Hepatocyte (in vitro differentiated cells): ENCODE results near the gene TM9SF4. TPM values are rescaled to one million over a fixed set of nuclear protein-coding genes. Genes with fewer than 3 reads are reported as not detected.

ENCODE experiments used
- DNase-seq: peaks from one replicate; pipeline ENCODE4 v3.0.0-alpha.2; 2016; ENCODE audit warnings: low spot score
- H2AFZ ChIP-seq: fragments of 200-600 bp; sonication (generic); 2 replicates; pipeline ENCODE4 v1.6.0; 2016; ENCODE audit warnings: antibody characterized with exemption, mild to moderate bottlenecking
- H3K27ac ChIP-seq: fragments of 200-600 bp; sonication (generic); 2 replicates; pipeline ENCODE4 v1.5.1; 2016; ENCODE audit warnings: mild to moderate bottlenecking
- H3K27me3 ChIP-seq: fragments of 200-600 bp; sonication (generic); 2 replicates; pipeline ENCODE4 v1.6.1; 2016
- H3K36me3 ChIP-seq: fragments of 200-600 bp; sonication (generic); replicated peaks from 2 replicates; pipeline ENCODE4 v1.5.1; 2016; ENCODE audit warnings: low read depth; ENCODE audit not compliant: insufficient read depth
- H3K4me1 ChIP-seq: fragments of 200-600 bp; sonication (generic); 2 replicates; pipeline ENCODE4 v1.5.1; 2016; ENCODE audit warnings: mild to moderate bottlenecking, moderate library complexity; ENCODE audit not compliant: insufficient read depth
- H3K4me2 ChIP-seq: fragments of 200-600 bp; sonication (generic); 2 replicates; pipeline ENCODE4 v1.6.0; 2016
- H3K4me3 ChIP-seq: fragments of 200-600 bp; sonication (generic); 2 replicates; pipeline ENCODE4 v1.5.1; 2016; ENCODE audit warnings: mild to moderate bottlenecking
- H3K79me2 ChIP-seq: fragments of 200-600 bp; sonication (generic); 2 replicates; pipeline ENCODE4 v1.6.0; 2017; ENCODE audit warnings: mild to moderate bottlenecking
- H3K9me2 ChIP-seq: fragments of 200-600 bp; sonication (generic); replicated peaks from 2 replicates; pipeline ENCODE4 v1.6.0; 2017; ENCODE audit warnings: mild to moderate bottlenecking; ENCODE audit not compliant: insufficient read depth
- H3K9me3 ChIP-seq: fragments of 200-600 bp; sonication (generic); 2 replicates; pipeline ENCODE4 v1.5.1; 2016; ENCODE audit warnings: low read depth, mild to moderate bottlenecking
- H4K20me1 ChIP-seq: fragments of 200-600 bp; sonication (generic); 2 replicates; pipeline ENCODE4 v1.6.0; 2016; ENCODE audit warnings: mild to moderate bottlenecking; ENCODE audit not compliant: insufficient read depth, poor library complexity, severe bottlenecking
- CTCF ChIP-seq: fragments of 200-600 bp; sonication (generic); IDR thresholded peaks from 2 replicates; pipeline ENCODE4 v1.5.1; 2016; ENCODE audit warnings: antibody characterized with exemption, mild to moderate bottlenecking; ENCODE audit not compliant: poor library complexity
- EZH2 ChIP-seq: fragments of 200-600 bp; sonication (generic); IDR thresholded peaks from 2 replicates; pipeline ENCODE4 v1.6.1; 2016; ENCODE audit warnings: antibody characterized with exemption, mild to moderate bottlenecking, borderline replicate concordance
- EZH2phosphoT487 ChIP-seq: fragments of 200-600 bp; sonication (generic); IDR thresholded peaks from one replicate; pipeline ENCODE4 v1.6.1; 2018; ENCODE audit warnings: antibody characterized with exemption, mild to moderate bottlenecking, low read depth, moderate library complexity; ENCODE audit not compliant: unreplicated experiment, severe bottlenecking
- WGBS: methylation state at CpG from one replicate; pipeline ENCODE4 v1.1.6; 2016; ENCODE audit warnings: low lambda C conversion rate; ENCODE audit errors: missing lambda C conversion rate; 5-methylcytosine and 5-hydroxymethylcytosine counted together
- polyA plus RNA-seq: library from polyadenylated mRNA; unstranded; fragments of >200 nt; fragmentation: Nextera tagmentation; extraction: Ambion mirVana; gene quantifications from 2 replicates; pipeline ENCODE4 v1.2.1, GENCODE V29; 2016
- total RNA-seq: library from RNA; depleted of rRNA; stranded (reverse); fragments of >200 nt; gene quantifications from 2 replicates; pipeline ENCODE4 v1.2.3, GENCODE V29; 2014

The TM9SF4 gene
- total and polyA plus RNA-seq, 2 experiments from 2014 or later, result 65.3 to 86.4 TPM

GRCh38 chr20:32134026-32134425 lies 24.5 kb downstream of the TM9SF4 start:
- no peak for TF ChIP-seq EZH2phosphoT487
- no peak for TF ChIP-seq CTCF
- no peak for TF ChIP-seq EZH2
- no peaks in the 10 kb centered on the region for H3K27me3 ChIP-seq
- WGBS, result 91% methylated on average over 5 of the region's 5 CpGs
- H3K9me2 ChIP-seq, result no peaks in the 10 kb centered on the region
- no peak overlapping the region for H3K4me2 ChIP-seq
- no peak for DNase-seq
- no peaks in the 10 kb centered on the region for H3K36me3 ChIP-seq
- no peak overlapping the region for H2AFZ ChIP-seq
- no peak overlapping the region for H3K27ac ChIP-seq
- no peaks in the 10 kb centered on the region for H3K9me3 ChIP-seq
- no peaks in the 10 kb centered on the region for H3K4me1 ChIP-seq
- no peak overlapping the region for H3K4me3 ChIP-seq
- peaks cover 45% of the 10 kb centered on the region for H4K20me1 ChIP-seq
- H3K79me2 ChIP-seq, result peaks cover 74% of the 10 kb centered on the region

- Histone ChIP-seq H3K4me2 (no peak overlapping the region), H3K4me1 (no peaks in the 10 kb centered on the region), H3K79me2 (peaks cover 57% of the 10 kb centered on the region), H2AFZ (no peak overlapping the region), H3K9me2 (no peaks in the 10 kb centered on the region), H4K20me1 (peaks cover 27% of the 10 kb centered on the region), H3K36me3 (peaks cover 10% of the 10 kb centered on the region), H3K27ac (no peak overlapping the region), H3K27me3 (no peaks in the 10 kb centered on the region), H3K9me3 (no peaks in the 10 kb centered on the region), H3K4me3 (no peak overlapping the region)
- TF ChIP-seq EZH2phosphoT487 (no peak), CTCF (no peak), EZH2 (no peak)
- no peak for DNase-seq
- WGBS, result 72% methylated on average over 3 of the region's 3 CpGs
Observed at GRCh38 chr20:32135983-32136515, 26.5 kb downstream of the TM9SF4 start.

GRCh38 chr20:32138921-32139320 lies 29.4 kb downstream of the TM9SF4 start:
- Histone ChIP-seq H3K4me1 (no peaks in the 10 kb centered on the region), H3K4me2 (no peak overlapping the region), H3K9me2 (no peaks in the 10 kb centered on the region), H3K9me3 (no peaks in the 10 kb centered on the region), H3K27ac (no peak overlapping the region), H3K27me3 (no peaks in the 10 kb centered on the region), H2AFZ (no peak overlapping the region), H4K20me1 (peaks cover 8% of the 10 kb centered on the region), H3K4me3 (no peak overlapping the region), H3K79me2 (peaks cover 30% of the 10 kb centered on the region), H3K36me3 (peaks cover 10% of the 10 kb centered on the region)
- no peak for DNase-seq
- TF ChIP-seq EZH2 (no peak), EZH2phosphoT487 (no peak), CTCF (no peak)
- 95% methylated on average over 8 of the region's 8 CpGs for WGBS

- Histone ChIP-seq H3K36me3 (peaks cover 10% of the 10 kb centered on the region), H3K9me2 (no peaks in the 10 kb centered on the region), H3K4me1 (no peaks in the 10 kb centered on the region), H3K4me3 (no peak overlapping the region), H3K27ac (no peak overlapping the region), H3K9me3 (no peaks in the 10 kb centered on the region), H3K4me2 (no peak overlapping the region), H2AFZ (no peak overlapping the region), H3K27me3 (no peaks in the 10 kb centered on the region), H3K79me2 (peaks cover 20% of the 10 kb centered on the region), H4K20me1 (peaks cover 7% of the 10 kb centered on the region)
- WGBS, result 97% methylated on average over 3 of the region's 3 CpGs
- no peak for DNase-seq
- TF ChIP-seq EZH2phosphoT487 (no peak), EZH2 (no peak), CTCF (no peak)
Observed at GRCh38 chr20:32139947-32140346, 30.4 kb downstream of the TM9SF4 start.
